Testis (tissue), 2 donors: ENCODE results near the gene ARHGEF2.

Source experiments
- CTCF ChIP-seq, 3 experiments: fragments of 450-650 bp in 2 of 3; fragments of 200-600 bp in 1 of 3; sonication (generic) in 1 of 3; IDR thresholded peaks; one replicate each; pipeline ENCODE4 v1.5.1; 2016 to 2019; ENCODE audit warnings: antibody characterized with exemption in 3 of 3, mild to moderate bottlenecking in 2 of 3, moderate library complexity in 1 of 3
- POLR2A ChIP-seq: fragments of 450-650 bp; IDR thresholded peaks from one replicate; pipeline ENCODE4 v1.6.1; 2017; ENCODE audit warnings: antibody characterized with exemption, mild to moderate bottlenecking, moderate library complexity

GRCh38 chr1:155984341-155984740 lies 6.0 kb upstream of the ARHGEF2 start:
- no peak for TF ChIP-seq CTCF (IDR thresholded peaks at IDR 0.05)
- no peak for TF ChIP-seq POLR2A
